AG09309 (cell line): ENCODE results near the gene MRPL11.

Experiments
- DNase-seq: peaks from one replicate; pipeline ENCODE4 v3.0.0-alpha.2; 2010; ENCODE audit warnings: low read depth
- H3K4me3 ChIP-seq: 2 replicates; pipeline ENCODE4 v1.5.1; 2011; ENCODE audit warnings: mild to moderate bottlenecking, low read depth, low read length, moderate library complexity; ENCODE audit not compliant: control insufficient read depth
- TF ChIP-seq, protein P1 (sequence below): IDR thresholded peaks from 2 replicates; pipeline ENCODE4 v1.5.1; 2011; ENCODE audit warnings: mild to moderate bottlenecking, low read depth, low read length, inconsistent platforms; ENCODE audit not compliant: insufficient read depth, control insufficient read depth; ENCODE audit errors: missing control alignments

The MRPL11 gene

DNA sequence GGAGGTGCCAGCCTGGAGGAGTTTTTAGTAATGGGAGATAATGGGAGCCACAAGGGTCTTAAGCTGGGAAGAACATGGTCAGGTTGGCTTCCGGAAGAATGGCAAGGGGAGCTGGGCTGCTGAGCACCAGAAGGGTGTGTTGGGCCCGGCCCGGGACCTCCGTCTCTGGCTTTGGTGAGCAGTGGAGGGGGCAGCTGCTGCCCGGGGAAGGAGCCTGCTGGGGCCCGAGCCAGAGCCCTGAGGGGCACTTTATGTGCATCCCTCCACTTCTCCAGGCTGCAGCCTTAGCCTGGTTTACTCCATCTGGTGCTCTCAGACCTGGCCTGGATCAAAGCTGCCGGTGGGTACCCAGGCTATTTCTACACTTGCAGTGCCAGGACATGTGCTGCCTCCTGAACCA, 26.5 kb downstream of the MRPL11 start:
- TF ChIP-seq, protein P1, sequence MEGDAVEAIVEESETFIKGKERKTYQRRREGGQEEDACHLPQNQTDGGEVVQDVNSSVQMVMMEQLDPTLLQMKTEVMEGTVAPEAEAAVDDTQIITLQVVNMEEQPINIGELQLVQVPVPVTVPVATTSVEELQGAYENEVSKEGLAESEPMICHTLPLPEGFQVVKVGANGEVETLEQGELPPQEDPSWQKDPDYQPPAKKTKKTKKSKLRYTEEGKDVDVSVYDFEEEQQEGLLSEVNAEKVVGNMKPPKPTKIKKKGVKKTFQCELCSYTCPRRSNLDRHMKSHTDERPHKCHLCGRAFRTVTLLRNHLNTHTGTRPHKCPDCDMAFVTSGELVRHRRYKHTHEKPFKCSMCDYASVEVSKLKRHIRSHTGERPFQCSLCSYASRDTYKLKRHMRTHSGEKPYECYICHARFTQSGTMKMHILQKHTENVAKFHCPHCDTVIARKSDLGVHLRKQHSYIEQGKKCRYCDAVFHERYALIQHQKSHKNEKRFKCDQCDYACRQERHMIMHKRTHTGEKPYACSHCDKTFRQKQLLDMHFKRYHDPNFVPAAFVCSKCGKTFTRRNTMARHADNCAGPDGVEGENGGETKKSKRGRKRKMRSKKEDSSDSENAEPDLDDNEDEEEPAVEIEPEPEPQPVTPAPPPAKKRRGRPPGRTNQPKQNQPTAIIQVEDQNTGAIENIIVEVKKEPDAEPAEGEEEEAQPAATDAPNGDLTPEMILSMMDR, result no peak
- no peak overlapping the region for H3K4me3 ChIP-seq
- DNase-seq, result no peak

DNA sequence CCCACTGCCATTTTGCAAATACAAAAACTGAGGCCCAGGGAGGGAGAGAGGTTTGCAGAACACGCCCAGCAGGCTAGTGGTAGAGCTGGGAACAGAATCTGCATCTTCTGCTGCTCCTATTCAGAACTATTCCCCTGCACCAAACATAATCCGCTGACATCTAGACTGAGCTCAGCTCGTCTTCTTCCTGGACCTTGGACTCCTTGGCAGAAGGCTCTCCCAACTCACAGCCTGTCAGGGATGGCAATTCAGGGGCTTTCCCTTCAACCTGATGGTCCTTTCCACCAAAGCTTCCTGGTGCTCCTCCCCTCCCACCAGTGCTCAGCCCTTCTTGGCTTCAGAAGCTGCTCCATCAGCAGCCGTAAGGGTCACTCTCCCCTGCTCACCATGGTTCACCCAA, 27.3 kb downstream of the MRPL11 start:
- TF ChIP-seq, protein P1, result no peak
- no peak for DNase-seq
- no peak overlapping the region for H3K4me3 ChIP-seq

DNA sequence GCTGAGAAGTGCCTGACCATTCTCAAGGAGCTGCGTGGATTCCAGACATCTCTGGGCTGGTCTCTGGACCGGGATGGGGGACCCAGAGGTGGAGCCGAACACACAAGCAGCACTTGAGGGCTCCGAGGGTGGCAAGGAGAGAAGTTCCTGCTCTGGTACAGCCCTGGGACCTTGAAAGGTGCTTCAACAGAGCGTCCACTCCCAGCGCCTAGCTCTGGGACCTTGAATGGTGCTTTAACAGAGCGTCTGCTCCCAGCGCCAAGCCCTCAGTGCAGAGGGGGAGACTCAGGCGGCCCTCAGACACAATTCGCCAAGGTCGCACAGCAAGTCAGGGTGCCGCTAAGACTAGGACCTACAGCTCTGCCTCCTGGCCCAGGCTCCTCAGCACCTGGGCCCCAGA, 28.5 kb downstream of the MRPL11 start:
- H3K4me3 ChIP-seq, result no peak overlapping the region
- TF ChIP-seq, protein P1, result no peak
- DNase-seq, result no peak

DNA sequence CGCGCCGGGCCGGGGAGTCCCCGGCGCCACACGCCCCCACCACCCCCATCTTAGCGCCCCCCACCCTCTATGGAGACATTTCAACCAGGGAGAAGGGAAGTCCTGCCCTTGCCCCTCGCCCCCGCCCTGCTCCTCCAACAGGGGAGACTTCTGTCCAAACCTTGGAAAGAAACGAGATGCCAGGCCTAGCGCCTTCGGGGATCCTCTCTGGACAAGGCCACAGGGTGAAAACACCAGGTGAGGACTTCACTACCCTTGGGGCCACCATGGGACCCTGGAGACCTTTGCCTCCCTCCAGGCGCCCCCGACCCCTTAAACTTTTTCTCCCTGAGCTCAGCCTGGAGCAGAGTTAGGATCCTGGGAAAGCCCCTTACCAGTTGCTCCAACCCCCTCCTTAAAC, 29.4 kb downstream of the MRPL11 start:
- no peak for DNase-seq
- TF ChIP-seq, protein P1, result no peak
- H3K4me3 ChIP-seq, result no peak overlapping the region

DNA sequence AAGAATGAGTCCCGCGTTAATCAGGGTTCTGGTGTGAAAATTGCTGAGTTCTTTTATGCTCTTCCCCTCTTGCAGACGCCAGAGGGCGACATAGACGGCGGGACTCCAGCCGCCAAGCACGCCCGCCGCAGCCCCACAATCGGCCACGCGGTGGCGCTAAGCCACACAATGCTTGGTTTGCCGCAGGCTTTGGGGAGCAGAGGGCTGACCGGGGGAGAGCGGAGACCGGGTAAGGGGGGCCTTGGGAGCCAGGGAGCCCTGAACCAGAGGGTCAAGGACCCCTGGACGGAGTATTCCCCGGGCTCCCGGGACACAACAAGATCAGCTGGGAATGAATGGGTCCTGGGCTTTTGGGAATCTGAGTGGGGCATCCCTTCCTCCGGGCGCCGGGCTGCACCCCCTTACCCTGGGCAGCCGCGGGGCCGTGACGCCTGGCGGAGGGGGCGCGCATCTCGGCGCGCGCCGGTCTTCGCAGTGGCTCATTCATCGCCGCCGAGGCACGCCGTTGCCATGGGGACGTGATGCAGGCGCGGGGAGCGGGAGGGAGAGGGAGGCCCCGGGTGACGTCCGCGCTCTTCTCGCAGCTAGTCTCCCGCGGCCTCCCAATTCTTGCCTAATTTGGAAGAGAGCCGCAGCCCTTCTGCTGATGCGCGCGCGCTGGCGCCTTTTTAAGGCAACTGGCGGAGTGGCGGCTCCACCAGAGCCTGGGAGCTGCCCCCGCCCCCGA, 30.0 kb downstream of the MRPL11 start:
- DNase-seq, result peak; percentile 63
- TF ChIP-seq, protein P1, result peak; percentile 100
- H3K4me3 ChIP-seq, result peak overlapping the region; percentile 53

DNA sequence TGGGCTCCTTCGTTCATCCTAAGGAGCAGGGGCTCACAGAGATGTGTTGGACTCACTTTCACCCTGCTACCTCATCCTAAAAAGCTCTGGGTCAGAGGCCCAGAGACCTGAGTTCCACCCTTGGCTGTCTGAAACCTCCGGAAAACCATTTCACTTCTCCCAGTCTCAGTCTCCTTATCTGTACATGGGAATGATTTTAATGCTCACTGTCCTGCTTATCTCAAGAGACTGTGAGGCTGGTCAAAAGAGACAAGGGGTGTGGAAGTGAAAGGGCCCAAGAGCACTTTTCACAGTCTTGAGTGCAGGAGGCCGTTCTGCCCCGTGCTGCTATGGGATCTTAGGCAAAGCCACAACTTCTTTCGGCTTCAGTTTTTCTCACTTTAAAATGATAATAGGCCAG, 31.0 kb downstream of the MRPL11 start:
- DNase-seq, result no peak
- TF ChIP-seq, protein P1, result no peak
- no peak overlapping the region for H3K4me3 ChIP-seq
